ENCODE data around the gene SERTAD3. TPM values are rescaled to one million over a fixed set of nuclear protein-coding genes. Genes with fewer than 3 reads are reported as not detected.

Gene SERTAD3
- total and polyA plus RNA-seq, 2 of the 8 experiments (the other 6 are each of a cell fraction or from before 2014, with no cell fraction given), result 15.1 to 32.1 TPM

- no peak overlapping the region for H2BK15ac ChIP-seq (ENCODE audit: low read length)
- no peaks in the 10 kb centered on the region for H3K36me3 ChIP-seq (ENCODE audit: control insufficient read depth in 2 of 4, insufficient read depth in 4 of 4, low read length in 3 of 4)
- no peak overlapping the region for H3K4me2 ChIP-seq (ENCODE audit: insufficient read depth in 1 of 2, low read depth in 2 of 2, low read length in 2 of 2)
- FAIRE-seq (no peak), DNase-seq (ENCODE audit: low read depth in 1 of 2, low spot score in 2 of 2) (no peak)
- no peak overlapping the region for H2BK12ac ChIP-seq (ENCODE audit: low read depth, low read length)
- H3K4ac ChIP-seq (replicated peaks; ENCODE audit: insufficient read length, low read depth, low read length), result no peak overlapping the region
- H2AK5ac ChIP-seq (ENCODE audit: low read depth, low read length), result no peak overlapping the region
- no peak overlapping the region for H2BK120ac ChIP-seq (replicated peaks; ENCODE audit: low read depth, low read length)
- H3K23me2 ChIP-seq (ENCODE audit: low read depth, low read length), result no peaks in the 10 kb centered on the region
- no peak overlapping the region for H3K27ac ChIP-seq (ENCODE audit: low read depth, low read length)
- H2AFZ ChIP-seq (ENCODE audit: low read length), result no peak overlapping the region; the same call in 1 of the 2 replicates
- no peak overlapping the region for H2BK5ac ChIP-seq (ENCODE audit: low read depth, low read length)
- no peaks in the 10 kb centered on the region for H3K79me1 ChIP-seq (ENCODE audit: low read depth, low read length)
- no peak overlapping the region for H3K14ac ChIP-seq (ENCODE audit: insufficient read length)
- ChIA-PET POLR2A (ENCODE audit: partially characterized antibody) (no interaction called here), CTCF (ENCODE audit: partially characterized antibody) (no interaction called here)
- H3K18ac ChIP-seq (ENCODE audit: extremely low read depth, low read length), result no peak overlapping the region
- no peaks in the 10 kb centered on the region for H3K4me1 ChIP-seq (replicated peaks in 1 of 4; ENCODE audit: control insufficient read depth in 3 of 4, insufficient read depth in 4 of 4, low read length in 3 of 4)
- 98% methylated on average over 6 of the region's 13 CpGs; no CpG with 5 or more reads in 1 of the 2 experiments for WGBS, 2 experiments (ENCODE audit: extremely low coverage in 1 of 2, insufficient coverage in 1 of 2, insufficient read length in 1 of 2, insufficient replicate concordance in 2 of 2, low coverage in 1 of 2, low lambda C conversion rate in 2 of 2, missing lambda C conversion rate in 1 of 2)
- no peak overlapping the region for H3K23ac ChIP-seq (ENCODE audit: insufficient read length)
- no peak overlapping the region for H4K5ac ChIP-seq (ENCODE audit: insufficient read length, low read depth, low read length)
- peaks cover 3 to 13% (median 7%) of the 10 kb centered on the region in 4 experiments for H3K27me3 ChIP-seq (replicated peaks in 1 of 4; ENCODE audit: control insufficient read depth in 3 of 4, extremely low read depth in 1 of 4, insufficient read depth in 3 of 4, low read length in 3 of 4)
- H3K9me3 ChIP-seq (ENCODE audit: insufficient read depth in 2 of 2, low read depth in 1 of 2, low read length in 1 of 2), result no peaks in the 10 kb centered on the region
- no peak overlapping the region for H2BK20ac ChIP-seq (ENCODE audit: low read length)
- no peak overlapping the region for H3K9ac ChIP-seq (replicated peaks in 1 of 4; ENCODE audit: extremely low read depth in 1 of 4, low read depth in 3 of 4, low read length in 3 of 4)
- H4K20me1 ChIP-seq (replicated peaks in 1 of 2; ENCODE audit: control insufficient read depth in 1 of 2, insufficient read depth in 2 of 2, low read length in 2 of 2), result no peaks in the 10 kb centered on the region
- no peaks in the 10 kb centered on the region for H3K79me2 ChIP-seq (ENCODE audit: control insufficient read depth in 1 of 2, insufficient read depth in 2 of 2, low read length in 2 of 2)
- H3K56ac ChIP-seq (replicated peaks; ENCODE audit: insufficient read length, low read depth, low read length), result no peak overlapping the region
- no peak overlapping the region for H4K91ac ChIP-seq (replicated peaks; ENCODE audit: insufficient read length, low read length)
- H3K4me3 ChIP-seq (ENCODE audit: extremely low read depth in 1 of 4, insufficient read depth in 2 of 4, low read depth in 3 of 4, low read length in 4 of 4), result no peak overlapping the region
- peak overlapping the region; percentile 80; the same call in 1 of the 2 replicates for H4K8ac ChIP-seq (ENCODE audit: extremely low read depth, insufficient read depth, low read length)
- TF ChIP-seq EGR1 (IDR thresholded peaks at IDR 0.05; ENCODE audit: borderline replicate concordance, low read depth, low read length) (no peak), NRF1 (IDR thresholded peaks at IDR 0.05; ENCODE audit: low read depth, low read length) (no peak), RXRA (IDR thresholded peaks at IDR 0.05; ENCODE audit: insufficient read depth, low read depth, low read length) (no peak)
Measured at GRCh38 chr19:40472516-40472915, 28.4 kb upstream of the SERTAD3 start.
